H9 (cell line): ENCODE measurements around the gene EHD4. TPM values are rescaled to one million over a fixed set of nuclear protein-coding genes. Genes with fewer than 3 reads are reported as not detected.

ENCODE experiments used
- DNase-seq: peaks from one replicate; pipeline ENCODE4 v3.0.0-alpha.2; 2017
- H2AFZ ChIP-seq: one replicate; pipeline ENCODE4 v1.6.1; 2013; ENCODE audit warnings: mild to moderate bottlenecking, low read length, control low read depth, moderate library complexity
- H2AK5ac ChIP-seq: 2 replicates; pipeline ENCODE4 v1.6.1; 2013; ENCODE audit warnings: low read length, control low read depth, mixed read lengths; ENCODE audit not compliant: insufficient read length
- H2BK120ac ChIP-seq: one replicate; pipeline ENCODE4 v1.6.1; 2013; ENCODE audit warnings: low read depth, mild to moderate bottlenecking, low read length, control low read depth, inconsistent platforms; ENCODE audit not compliant: poor library complexity, severe bottlenecking
- H2BK12ac ChIP-seq: 2 replicates; pipeline ENCODE4 v1.6.1; 2013; ENCODE audit warnings: low read length, control low read depth, mixed read lengths, low read depth; ENCODE audit not compliant: insufficient read length
- H2BK15ac ChIP-seq: 2 replicates; pipeline ENCODE4 v1.6.1; 2013; ENCODE audit warnings: low read depth, low read length, control low read depth
- H2BK20ac ChIP-seq: one replicate; pipeline ENCODE4 v1.6.1; 2013; ENCODE audit warnings: low read depth, mild to moderate bottlenecking, low read length, control low read depth, inconsistent platforms; ENCODE audit not compliant: poor library complexity, severe bottlenecking
- H2BK5ac ChIP-seq: 2 replicates; pipeline ENCODE4 v1.6.1; 2013; ENCODE audit warnings: low read length, control low read depth, mixed read lengths; ENCODE audit not compliant: insufficient read length
- H3K14ac ChIP-seq: 2 replicates; pipeline ENCODE4 v1.6.1; 2013; ENCODE audit warnings: low read length, control low read depth; ENCODE audit not compliant: insufficient read depth
- H3K18ac ChIP-seq: 2 replicates; pipeline ENCODE4 v1.6.1; 2013; ENCODE audit warnings: low read depth, mild to moderate bottlenecking, mixed read lengths, low read length, control low read depth; ENCODE audit not compliant: insufficient read length
- H3K23ac ChIP-seq: 2 replicates; pipeline ENCODE4 v1.6.1; 2013; ENCODE audit warnings: low read length, control low read depth, mixed read lengths, low read depth; ENCODE audit not compliant: insufficient read length
- H3K23me2 ChIP-seq: 2 replicates; pipeline ENCODE4 v1.6.1; 2013; ENCODE audit warnings: low read depth, mild to moderate bottlenecking, mixed read lengths, low read length, control low read depth; ENCODE audit not compliant: insufficient read length, poor library complexity, severe bottlenecking
- H3K27ac ChIP-seq: 2 replicates; pipeline ENCODE4 v1.5.1; 2013; ENCODE audit warnings: low read length, control low read depth, mixed read lengths, low read depth; ENCODE audit not compliant: insufficient read length
- H3K27me3 ChIP-seq: 2 replicates; pipeline ENCODE4 v1.6.1; 2013; ENCODE audit warnings: low read length, control low read depth, inconsistent platforms; ENCODE audit not compliant: insufficient read depth
- H3K4ac ChIP-seq: 2 replicates; pipeline ENCODE4 v1.6.1; 2013; ENCODE audit warnings: low read depth, mild to moderate bottlenecking, control low read depth, inconsistent platforms, low read length, moderate library complexity
- H3K4me1 ChIP-seq: 2 replicates; pipeline ENCODE4 v1.6.1; 2013; ENCODE audit warnings: low read length, control low read depth, inconsistent platforms; ENCODE audit not compliant: insufficient read depth
- H3K4me2 ChIP-seq: 2 replicates; pipeline ENCODE4 v1.6.1; 2013; ENCODE audit warnings: low read length, control low read depth, mixed read lengths; ENCODE audit not compliant: insufficient read length, insufficient read depth
- H3K56ac ChIP-seq: 2 replicates; pipeline ENCODE4 v1.6.1; 2013; ENCODE audit warnings: low read depth, mild to moderate bottlenecking, mixed read lengths, low read length, control low read depth; ENCODE audit not compliant: insufficient read length
- H3K79me1 ChIP-seq: 2 replicates; pipeline ENCODE4 v1.6.1; 2013; ENCODE audit warnings: low read depth, mild to moderate bottlenecking, moderate library complexity, low read length, control low read depth, inconsistent platforms; ENCODE audit not compliant: insufficient read depth, poor library complexity, severe bottlenecking
- H3K79me2 ChIP-seq: 2 replicates; pipeline ENCODE4 v1.6.1; 2013; ENCODE audit warnings: low read length, control low read depth, inconsistent platforms; ENCODE audit not compliant: insufficient read depth
- H3K9ac ChIP-seq: 2 replicates; pipeline ENCODE4 v1.6.1; 2013; ENCODE audit warnings: low read length, control low read depth, mixed read lengths; ENCODE audit not compliant: insufficient read length; ENCODE audit errors: extremely low read depth
- H3K9me3 ChIP-seq: one replicate; pipeline ENCODE4 v1.6.1; 2013; ENCODE audit warnings: low read depth, low read length, inconsistent platforms; ENCODE audit not compliant: control insufficient read depth
- H3T11ph ChIP-seq: one replicate; pipeline ENCODE4 v1.6.1; 2013; ENCODE audit warnings: mild to moderate bottlenecking, low read length, control low read depth, inconsistent platforms
- H4K20me1 ChIP-seq: one replicate; pipeline ENCODE4 v1.6.1; 2013; ENCODE audit not compliant: control insufficient read depth, insufficient read length, insufficient read depth
- H4K5ac ChIP-seq: 2 replicates; pipeline ENCODE4 v1.6.1; 2013; ENCODE audit warnings: low read depth, mild to moderate bottlenecking, mixed read lengths, low read length, control low read depth; ENCODE audit not compliant: insufficient read length
- H4K8ac ChIP-seq: replicated peaks from 2 replicates; pipeline ENCODE4 v1.6.1; 2013; ENCODE audit warnings: low read length, control low read depth, mixed read lengths, low read depth; ENCODE audit not compliant: insufficient read length
- H4K91ac ChIP-seq: 2 replicates; pipeline ENCODE4 v1.6.1; 2013; ENCODE audit warnings: low read depth, mild to moderate bottlenecking, moderate library complexity, mixed read lengths, low read length, control low read depth; ENCODE audit not compliant: insufficient read length
- H3K27ac Mint-ChIP-seq, 3 experiments: 2 replicates in 2 of 3; 3 replicates in 1 of 3; pipeline ENCODE4 v1.8.0; 2020 to 2021; ENCODE audit warnings: mixed read lengths in 3 of 3, mild to moderate bottlenecking in 1 of 3, moderate library complexity in 1 of 3
- H3K27me3 Mint-ChIP-seq: 2 replicates; pipeline ENCODE4 v1.8.0; 2021; ENCODE audit warnings: low read depth, mild to moderate bottlenecking, moderate library complexity, mixed read lengths
- H3K36me3 Mint-ChIP-seq, 3 experiments: 2 replicates in 2 of 3; 3 replicates in 1 of 3; pipeline ENCODE4 v1.8.0; 2020 to 2021; ENCODE audit warnings: low read depth in 3 of 3, mixed read lengths in 3 of 3; ENCODE audit not compliant: insufficient read depth in 1 of 3
- H3K4me1 Mint-ChIP-seq, 2 experiments: 2 replicates each; pipeline ENCODE4 v1.8.0; 2020; ENCODE audit warnings: mixed read lengths in 2 of 2
- H3K4me3 Mint-ChIP-seq, 2 experiments: 2 replicates in 1 of 2; 3 replicates in 1 of 2; pipeline ENCODE4 v1.8.0; 2020 to 2021; ENCODE audit warnings: mild to moderate bottlenecking in 2 of 2, mixed read lengths in 2 of 2, moderate library complexity in 1 of 2
- H3K9me3 Mint-ChIP-seq, 2 experiments: 2 replicates in 1 of 2; 3 replicates in 1 of 2; pipeline ENCODE4 v1.8.0; 2020; ENCODE audit warnings: mild to moderate bottlenecking in 2 of 2, mixed read lengths in 2 of 2, moderate library complexity in 1 of 2
- WGBS: extraction: QIAGEN DNeasy Blood & Tissue Kit; methylation state at CpG from one replicate; pipeline ENCODE4 v1.1.7; 2013; ENCODE audit warnings: missing lambda C conversion rate, low lambda C conversion rate, mixed read lengths; ENCODE audit not compliant: insufficient read length; ENCODE audit errors: extremely low coverage; 5-methylcytosine and 5-hydroxymethylcytosine counted together
- total RNA-seq: library from RNA; stranded (reverse); gene quantifications from 2 replicates; pipeline ENCODE4 v1.2.1, GENCODE V29; 2021
- TF ChIP-seq, protein P1 (sequence below): fragments of 200-600 bp; sonication (generic); conservative IDR thresholded peaks from 3 replicates; pipeline ENCODE4 v1.8.0; 2021; ENCODE audit warnings: antibody characterized with exemption, mild to moderate bottlenecking

The EHD4 gene
- total RNA-seq, 1 experiment from 2014 or later = 22.9 TPM

GRCh38 chr15:41911691-41912345 is 60.5 kb downstream of the EHD4 start:
- H3T11ph ChIP-seq = no peak overlapping the region
- H2BK15ac ChIP-seq = no peak overlapping the region
- H3K4ac ChIP-seq = no peak overlapping the region
- no peaks in the 10 kb centered on the region for H3K79me1 ChIP-seq
- H3K9ac ChIP-seq = no peak overlapping the region
- Mint-ChIP-seq H3K27ac (0 out of 7 replicates have a peak overlapping the region, but pooled peaks of 1 of the 3 experiments have one; percentile 39), H3K4me3 (no peak overlapping the region; a peak in 1 of 5 replicates), H3K4me1 (no peaks in the 10 kb centered on the region), H3K9me3 (no peaks in the 10 kb centered on the region), H3K27me3 (no peaks in the 10 kb centered on the region), H3K36me3 (peaks cover 18 to 49% (median 43%) of the 10 kb centered on the region in 3 experiments; a peak in 6 of 7 replicates)
- no CpG with 5 or more reads among the region's 14 CpGs for WGBS
- H3K23me2 ChIP-seq = no peaks in the 10 kb centered on the region
- H2BK120ac ChIP-seq = no peak overlapping the region
- no peaks in the 10 kb centered on the region for H3K4me1 ChIP-seq
- no peak overlapping the region for H3K23ac ChIP-seq
- H3K27me3 ChIP-seq = no peaks in the 10 kb centered on the region
- no peak overlapping the region for H3K56ac ChIP-seq
- H4K20me1 ChIP-seq = peaks cover 3% of the 10 kb centered on the region
- H2AK5ac ChIP-seq = no peak overlapping the region
- no peak for DNase-seq
- no peak overlapping the region for H2AFZ ChIP-seq
- no peak overlapping the region for H3K14ac ChIP-seq
- no peak overlapping the region for H2BK12ac ChIP-seq
- no peak overlapping the region for H4K5ac ChIP-seq
- no peaks in the 10 kb centered on the region for H3K79me2 ChIP-seq
- no peak overlapping the region for H3K18ac ChIP-seq
- no peak overlapping the region for H4K91ac ChIP-seq
- H3K27ac ChIP-seq = no peak overlapping the region
- H2BK20ac ChIP-seq = no peak overlapping the region
- H2BK5ac ChIP-seq = no peak overlapping the region
- H4K8ac ChIP-seq = no peak overlapping the region
- TF ChIP-seq, protein P1, sequence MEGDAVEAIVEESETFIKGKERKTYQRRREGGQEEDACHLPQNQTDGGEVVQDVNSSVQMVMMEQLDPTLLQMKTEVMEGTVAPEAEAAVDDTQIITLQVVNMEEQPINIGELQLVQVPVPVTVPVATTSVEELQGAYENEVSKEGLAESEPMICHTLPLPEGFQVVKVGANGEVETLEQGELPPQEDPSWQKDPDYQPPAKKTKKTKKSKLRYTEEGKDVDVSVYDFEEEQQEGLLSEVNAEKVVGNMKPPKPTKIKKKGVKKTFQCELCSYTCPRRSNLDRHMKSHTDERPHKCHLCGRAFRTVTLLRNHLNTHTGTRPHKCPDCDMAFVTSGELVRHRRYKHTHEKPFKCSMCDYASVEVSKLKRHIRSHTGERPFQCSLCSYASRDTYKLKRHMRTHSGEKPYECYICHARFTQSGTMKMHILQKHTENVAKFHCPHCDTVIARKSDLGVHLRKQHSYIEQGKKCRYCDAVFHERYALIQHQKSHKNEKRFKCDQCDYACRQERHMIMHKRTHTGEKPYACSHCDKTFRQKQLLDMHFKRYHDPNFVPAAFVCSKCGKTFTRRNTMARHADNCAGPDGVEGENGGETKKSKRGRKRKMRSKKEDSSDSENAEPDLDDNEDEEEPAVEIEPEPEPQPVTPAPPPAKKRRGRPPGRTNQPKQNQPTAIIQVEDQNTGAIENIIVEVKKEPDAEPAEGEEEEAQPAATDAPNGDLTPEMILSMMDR = no peak
- no peaks in the 10 kb centered on the region for H3K9me3 ChIP-seq
- no peak overlapping the region for H3K4me2 ChIP-seq
